ENCODE results near the gene SETD2. TPM values are rescaled to one million over a fixed set of nuclear protein-coding genes. Genes with fewer than 3 reads are reported as not detected.
A peak's percentile ranks its signal among the peaks of the same experiment; 100 is the strongest.
"Not testable (repeated sequence)": the region's sequence is repeated elsewhere in the genome, so short reads cannot be mapped to it uniquely, and the experiment has no call there.

Gene SETD2
- total RNA-seq, 1 experiment from 2014 or later, result 23.1 TPM

DNA sequence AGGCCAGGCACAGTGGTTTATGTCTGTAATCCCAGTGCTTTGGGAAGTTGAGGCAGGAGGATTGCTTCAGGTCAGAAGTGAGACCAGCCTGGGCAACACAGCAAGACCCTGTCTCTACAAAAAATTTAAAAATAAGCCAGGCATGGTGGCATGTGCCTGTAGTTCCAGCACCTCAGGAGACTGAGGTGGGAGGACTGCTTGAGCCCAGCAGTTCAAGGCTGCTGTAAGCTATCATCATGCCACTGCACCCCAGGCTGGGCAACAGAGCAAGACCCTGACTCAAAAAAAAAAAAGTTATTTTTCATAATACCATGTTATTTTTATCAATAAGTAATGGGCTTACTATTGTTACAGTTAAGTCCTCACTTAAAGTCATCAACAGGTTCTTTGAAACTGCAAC, 59.7 kb downstream of the SETD2 start:
- no peak for DNase-seq (ENCODE audit: low read depth)

DNA sequence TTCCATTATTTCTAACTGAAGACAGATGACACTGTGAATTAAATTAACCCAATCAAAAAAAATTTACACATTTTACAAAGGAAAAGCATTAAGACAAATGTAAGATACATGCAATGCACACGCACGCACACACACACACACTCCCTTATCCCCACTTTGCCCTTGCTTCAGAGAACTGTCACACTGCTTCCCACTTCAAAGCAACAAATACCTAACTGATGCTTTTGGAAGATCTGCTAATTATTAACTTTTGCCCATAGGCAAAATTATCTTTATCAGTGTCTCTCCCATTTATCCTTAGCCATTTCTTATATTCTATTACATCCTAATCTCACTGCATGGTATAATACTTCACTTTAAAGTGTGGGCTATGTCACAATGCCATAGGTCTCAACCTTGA, 60.3 kb downstream of the SETD2 start:
- DNase-seq (ENCODE audit: low read depth), result no peak

DNA sequence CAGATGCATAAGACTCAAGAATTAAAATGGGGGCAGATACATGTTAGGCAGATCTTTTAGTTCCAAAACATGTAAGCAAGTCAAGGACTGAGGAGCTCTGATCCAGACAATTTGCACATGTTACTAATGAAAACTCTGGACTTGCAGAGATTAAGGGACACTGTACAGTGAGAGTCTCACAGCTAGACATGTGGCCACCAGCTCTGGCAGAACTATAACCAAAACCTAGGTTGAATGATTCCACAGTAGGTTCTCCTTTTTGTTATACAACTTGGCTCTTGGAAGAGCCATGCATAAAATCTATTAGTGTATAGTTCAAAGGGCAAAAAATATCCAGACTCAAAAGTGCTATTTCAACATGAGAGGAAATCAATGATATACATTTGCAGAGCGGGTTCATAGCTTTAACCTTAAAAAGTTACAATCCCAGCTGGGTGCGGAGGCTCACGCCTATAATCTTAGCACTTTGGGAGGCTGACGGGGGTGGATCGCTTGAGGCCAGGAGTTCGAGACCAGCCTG, 61.8 kb downstream of the SETD2 start:
- DNase-seq (ENCODE audit: low read depth), result no peak

DNA sequence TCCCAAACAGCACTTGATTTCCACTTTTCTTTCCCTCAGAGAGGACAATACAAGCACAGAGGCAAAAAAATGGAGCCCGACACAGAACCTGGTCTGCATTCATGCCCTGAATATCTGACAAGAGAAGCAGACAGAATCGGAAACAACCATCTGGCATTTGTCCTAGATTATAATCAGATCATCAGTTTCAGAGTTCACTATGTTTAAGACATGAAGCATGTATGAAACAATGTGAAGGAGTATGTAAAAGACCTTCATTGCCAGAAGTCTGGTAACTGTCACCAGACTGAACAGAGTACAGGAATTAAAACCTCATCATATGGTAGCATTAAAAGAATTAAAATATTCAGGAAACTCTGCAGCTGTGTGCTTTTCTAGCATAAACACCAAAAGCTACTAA, 65.0 kb downstream of the SETD2 start:
- DNase-seq (ENCODE audit: low read depth), result no peak

DNA sequence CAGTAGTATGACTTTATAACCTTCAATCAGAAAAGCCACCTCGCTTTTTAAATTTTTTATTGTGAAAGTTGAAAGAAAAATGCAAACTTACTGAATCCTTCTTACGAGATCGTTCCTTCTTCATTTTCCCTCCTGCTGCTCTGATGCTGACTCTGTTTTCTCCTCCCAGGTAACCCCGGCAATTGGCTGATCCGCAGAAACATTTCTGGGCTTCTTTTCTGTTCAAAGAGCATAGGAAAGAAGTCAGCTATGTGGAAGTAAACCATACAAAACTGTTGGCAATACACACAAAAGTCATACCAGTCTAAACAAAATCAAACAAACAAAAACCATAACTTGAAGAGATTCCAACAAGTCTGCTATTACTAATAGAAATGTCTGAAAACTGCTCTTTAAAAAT, 66.0 kb downstream of the SETD2 start:
- DNase-seq (ENCODE audit: low read depth), result no peak

DNA sequence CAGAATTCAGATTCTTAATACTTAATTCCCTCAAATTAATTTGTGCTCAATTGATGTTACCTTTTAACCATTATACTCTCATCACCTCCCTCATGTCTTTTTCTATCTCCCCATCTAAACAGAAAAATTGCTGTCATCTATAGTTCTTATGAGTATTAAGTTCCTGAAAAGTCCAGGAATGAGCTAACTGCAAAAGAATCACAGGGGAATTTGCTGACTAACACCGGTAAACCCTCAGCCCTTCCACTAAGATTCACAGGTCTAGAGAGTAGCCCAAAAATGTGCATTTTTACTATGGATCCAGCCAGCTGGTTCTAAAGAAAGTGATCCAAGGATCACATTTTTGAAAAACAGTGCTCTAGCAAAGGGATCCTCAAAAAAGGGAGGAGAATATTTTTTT, 67.0 kb downstream of the SETD2 start:
- peak; percentile 57 for DNase-seq (ENCODE audit: low read depth)

DNA sequence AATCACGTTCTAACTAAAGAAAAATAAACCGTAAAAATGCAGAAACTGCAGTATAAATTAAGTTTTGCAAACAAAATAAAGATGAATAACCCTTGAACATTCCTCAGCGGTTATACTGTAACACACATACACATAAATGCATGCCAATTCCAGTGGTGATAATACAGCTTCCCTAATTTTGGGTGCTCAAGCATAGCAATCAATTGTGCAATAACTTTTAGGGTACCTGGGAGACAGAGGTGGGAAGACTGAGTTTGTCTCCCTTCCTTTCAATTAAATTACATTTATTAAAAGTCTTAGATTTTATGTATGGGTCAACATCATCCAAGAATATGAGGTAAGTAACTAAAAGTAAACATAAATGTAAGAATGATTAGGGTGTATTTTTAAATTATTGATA, 71.8 kb downstream of the SETD2 start:
- no peak for DNase-seq (ENCODE audit: low read depth)

DNA sequence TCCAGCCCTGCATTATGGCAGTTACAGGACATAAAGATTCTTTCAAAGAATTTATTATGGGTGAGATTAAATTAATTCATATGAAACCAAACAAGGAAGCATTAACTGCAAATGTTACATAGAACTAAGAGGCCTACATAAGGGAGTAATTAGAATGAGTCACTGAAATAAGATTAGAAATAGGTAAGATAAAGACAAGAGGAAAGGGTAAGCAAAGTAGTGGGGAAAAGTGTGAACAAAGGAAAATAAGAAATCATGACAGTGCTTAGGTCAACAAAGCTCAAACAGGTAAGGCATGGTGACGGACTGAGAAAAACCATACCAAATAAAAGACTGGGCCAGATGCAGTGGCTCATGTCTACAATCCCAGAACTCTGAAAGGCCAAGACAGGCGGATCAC, 74.3 kb downstream of the SETD2 start:
- DNase-seq (ENCODE audit: low read depth), result no peak

DNA sequence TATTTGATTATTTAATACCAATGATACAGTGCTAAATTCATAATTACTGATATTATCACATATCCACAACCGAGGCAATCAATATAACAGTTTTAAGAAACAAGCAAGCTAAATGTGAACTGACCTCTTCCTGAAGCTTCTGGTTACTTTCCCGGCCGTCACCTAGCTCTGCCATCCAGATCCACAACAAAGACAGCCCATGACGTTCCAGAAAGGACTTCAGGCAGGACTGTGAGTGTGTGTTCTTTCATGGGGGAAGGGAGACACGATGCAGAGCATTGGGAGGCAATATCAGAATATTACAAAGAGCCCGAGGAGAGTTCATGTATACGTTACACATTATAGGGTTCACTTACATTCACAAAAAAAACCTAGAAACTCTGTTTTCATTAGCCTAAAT, 77.8 kb downstream of the SETD2 start:
- no peak for DNase-seq (ENCODE audit: low read depth)

DNA sequence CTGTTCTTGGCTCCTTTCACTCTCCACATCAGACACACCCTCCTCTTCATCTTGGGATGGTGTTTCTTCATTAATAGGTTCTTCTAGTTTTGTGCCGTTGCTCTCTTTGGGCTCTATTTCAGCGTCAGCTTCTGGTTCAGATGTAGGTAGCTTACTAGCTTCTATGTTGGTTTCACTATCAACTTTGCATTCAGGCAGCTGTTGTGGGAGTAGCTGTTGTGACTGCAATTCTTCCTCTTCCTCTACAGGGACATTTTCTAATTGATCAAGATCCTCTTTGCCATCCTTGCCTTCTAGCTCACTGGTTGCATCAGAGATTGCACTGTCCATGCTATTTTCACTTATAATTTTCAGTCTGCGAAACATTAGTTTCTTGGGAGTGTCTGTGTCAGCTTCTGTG, 80.1 kb downstream of the SETD2 start:
- no peak for DNase-seq (ENCODE audit: low read depth)

DNA sequence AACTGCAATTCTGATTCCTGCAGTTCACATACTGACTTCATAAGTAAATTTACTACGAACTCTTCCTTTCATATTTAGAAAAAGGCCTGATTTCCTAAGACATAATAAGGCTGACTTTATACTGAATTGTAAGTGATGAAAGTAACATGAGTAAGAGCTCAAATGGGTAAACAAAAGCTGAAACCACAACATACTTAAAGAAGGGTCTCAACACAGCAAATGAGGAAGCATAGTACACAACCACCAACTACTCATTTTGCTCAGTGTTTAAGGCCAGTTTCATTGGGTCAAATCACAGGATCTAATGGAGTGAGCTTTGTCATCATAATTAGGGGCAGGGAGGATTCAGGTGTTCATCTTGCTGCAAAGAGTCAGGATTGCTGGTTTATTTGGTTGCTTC, 81.4 kb downstream of the SETD2 start:
- DNase-seq (ENCODE audit: low read depth), result peak; percentile 59

DNA sequence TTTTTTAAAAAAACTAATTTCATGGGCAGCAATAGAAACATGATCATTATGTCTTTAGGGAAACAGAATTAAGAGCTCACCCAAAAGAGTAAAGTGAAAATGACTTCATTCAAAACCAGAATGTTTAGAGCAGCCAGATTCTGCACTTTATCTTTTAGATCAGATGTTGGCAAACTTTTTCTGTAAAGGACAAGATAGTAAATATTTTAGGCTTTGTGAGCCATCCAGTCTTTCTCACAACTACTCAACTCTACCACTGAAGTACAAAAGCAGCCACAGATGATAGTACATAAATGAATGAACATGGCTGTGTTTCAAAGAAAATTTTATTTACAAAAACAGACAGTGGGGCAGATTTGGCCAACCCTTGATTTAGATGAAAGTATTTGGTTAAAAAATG, 84.5 kb downstream of the SETD2 start:
- DNase-seq (ENCODE audit: low read depth), result no peak

DNA sequence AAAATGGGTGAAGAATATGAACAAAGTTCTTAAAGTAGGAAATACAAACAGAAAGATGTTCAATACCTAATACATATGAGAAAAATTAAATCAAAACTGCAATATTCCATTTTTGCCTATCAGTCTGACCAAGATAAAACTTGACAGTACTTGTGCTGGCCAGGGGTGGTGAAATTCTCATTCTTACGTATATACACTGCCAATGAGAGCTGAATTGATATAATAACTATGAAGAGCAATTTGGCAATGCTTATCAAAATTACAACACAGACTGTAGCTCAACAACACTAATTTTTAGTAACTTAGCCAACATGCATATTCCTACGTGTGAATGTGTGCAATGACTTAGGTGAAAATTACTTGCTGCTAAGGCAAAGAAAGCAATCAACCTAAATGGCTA, 90.2 kb downstream of the SETD2 start:
- DNase-seq (ENCODE audit: low read depth), result no peak

DNA sequence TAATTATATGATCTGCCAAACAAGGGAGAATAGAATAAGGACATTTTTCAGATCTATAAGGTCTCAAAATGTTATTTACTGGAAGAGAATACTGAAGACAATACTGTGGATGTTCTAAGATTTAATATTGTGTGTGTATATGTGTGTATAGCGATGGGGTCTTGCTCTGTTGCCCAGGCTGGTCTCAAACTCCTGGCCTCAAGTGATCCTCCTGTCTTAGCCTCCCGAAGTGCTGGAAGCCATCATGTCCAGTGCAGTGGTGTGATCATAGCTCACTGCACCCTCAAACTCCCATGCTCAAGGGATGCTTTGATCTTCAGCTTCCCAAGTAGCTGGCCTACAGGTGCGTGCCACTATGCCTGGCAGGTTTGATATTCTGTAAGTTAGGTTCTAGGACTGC, 93.1 kb downstream of the SETD2 start:
- no peak for DNase-seq (ENCODE audit: low read depth)

DNA sequence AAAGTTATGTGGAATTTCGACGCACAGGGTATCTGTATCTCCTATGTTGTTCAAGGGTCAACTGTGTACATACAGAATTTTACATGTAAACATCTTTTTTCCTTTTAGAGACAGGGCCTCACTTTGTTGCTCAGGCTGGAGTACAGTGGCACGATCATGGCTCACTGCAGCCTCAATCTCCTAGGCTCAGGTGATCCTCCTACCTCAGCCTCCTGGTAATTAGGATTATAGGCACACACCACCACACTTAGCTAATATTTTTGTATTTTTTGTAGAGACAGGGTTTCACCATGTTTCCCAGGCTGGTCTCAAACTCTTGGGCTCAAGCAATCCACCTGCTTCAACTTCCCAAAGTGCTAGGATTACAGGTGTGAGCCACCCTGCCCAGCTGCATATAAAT, 97.7 kb downstream of the SETD2 start:
- DNase-seq (ENCODE audit: low read depth), result not testable (repeated sequence)

DNA sequence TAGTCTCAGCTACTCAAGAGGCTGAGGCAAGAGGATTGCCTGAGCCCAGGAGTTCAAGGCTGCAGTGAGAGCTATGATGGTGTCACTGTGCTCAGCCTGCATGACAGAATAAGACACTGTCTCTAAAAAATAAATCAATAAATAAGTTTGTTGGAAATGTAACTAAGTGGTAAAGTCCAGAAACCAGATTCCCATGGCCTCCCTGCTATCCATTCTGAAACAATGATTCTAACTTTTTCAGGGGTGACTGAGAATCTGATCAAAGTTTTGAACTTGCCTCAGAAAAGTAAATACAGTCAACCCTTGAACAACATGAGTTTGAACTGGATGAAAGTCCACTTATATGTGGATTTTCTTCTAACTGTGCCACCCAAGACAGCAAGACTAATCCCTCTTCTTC, 98.2 kb downstream of the SETD2 start:
- no peak for DNase-seq (ENCODE audit: low read depth)

DNA sequence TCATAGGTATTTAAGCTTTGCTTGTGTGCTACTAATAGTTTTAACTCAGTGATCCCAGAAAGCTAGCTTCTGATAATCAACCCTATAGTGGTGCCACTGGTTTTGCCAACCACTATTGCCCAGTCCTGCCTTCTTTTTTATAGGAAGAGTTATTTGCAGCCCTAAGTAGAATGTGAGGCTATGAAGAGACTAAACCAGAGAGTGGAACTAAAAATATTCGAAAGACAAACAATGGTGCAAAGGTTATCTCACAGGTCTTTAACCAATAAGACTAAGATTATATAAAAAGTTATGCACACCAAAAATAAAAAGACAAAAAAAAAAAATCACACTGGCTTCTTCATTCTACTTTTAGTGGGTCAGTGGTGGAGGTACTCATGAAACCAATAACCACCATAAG, 98.9 kb downstream of the SETD2 start:
- DNase-seq (ENCODE audit: low read depth), result no peak

DNA sequence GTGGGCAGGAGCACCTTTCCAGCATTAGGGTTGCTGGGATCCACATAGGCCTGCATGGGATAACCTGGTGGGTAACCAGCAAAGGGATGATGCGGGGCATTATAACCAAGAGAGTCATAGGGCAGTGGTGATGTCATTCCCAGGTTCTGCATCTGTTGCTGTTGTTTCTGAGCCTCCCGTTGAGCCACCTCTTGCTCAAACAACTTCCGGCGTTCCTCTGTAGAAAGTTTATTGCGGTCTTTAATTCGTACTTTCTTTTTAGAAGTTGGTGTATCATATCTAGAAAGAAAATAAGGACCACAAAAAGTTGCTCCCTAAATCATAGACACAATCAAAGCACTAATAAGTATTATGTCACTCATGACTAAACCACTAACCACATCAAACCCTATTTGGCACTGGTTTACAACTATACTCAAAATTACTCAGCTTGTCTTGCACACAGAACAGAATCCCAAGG, 106.7 kb downstream of the SETD2 start:
- peak; percentile 41 for DNase-seq (ENCODE audit: low read depth)

DNA sequence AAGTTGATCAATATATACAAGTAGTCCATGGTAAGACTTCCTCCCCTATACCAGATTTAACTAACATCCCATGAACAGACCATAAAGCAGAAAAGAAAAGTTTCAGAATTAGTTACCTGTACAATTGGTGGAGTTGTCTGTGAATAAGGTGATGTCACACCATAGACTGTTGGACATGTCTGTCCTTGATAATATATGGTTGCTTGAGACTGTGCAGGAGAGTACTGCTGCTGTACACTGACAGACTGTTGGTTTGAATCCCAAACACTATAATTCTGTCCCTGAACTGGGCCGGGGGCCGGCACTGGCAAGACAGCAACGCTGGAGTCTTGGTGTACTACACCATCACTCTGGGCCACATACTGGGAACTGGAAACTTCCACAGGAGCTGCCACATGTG, 107.2 kb downstream of the SETD2 start:
- no peak for DNase-seq (ENCODE audit: low read depth)

DNA sequence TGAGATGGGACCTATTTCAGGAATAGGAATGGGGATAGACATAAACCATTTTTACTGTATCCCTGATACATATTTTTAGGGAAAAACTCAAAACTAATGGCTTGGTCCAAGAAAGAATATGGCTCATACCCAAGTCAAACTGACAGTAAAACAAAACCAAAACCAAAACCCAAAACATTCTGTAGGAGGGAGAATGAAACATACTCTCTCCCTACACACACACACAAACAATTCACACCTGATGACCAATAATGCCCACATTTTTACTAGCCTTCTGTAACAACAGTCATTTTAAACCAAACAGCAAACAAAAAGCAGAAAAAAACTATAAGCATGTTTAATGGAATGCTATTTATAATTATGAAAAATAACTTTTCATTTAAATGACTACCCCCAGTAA, 109.5 kb downstream of the SETD2 start:
- no peak for DNase-seq (ENCODE audit: low read depth)

DNA sequence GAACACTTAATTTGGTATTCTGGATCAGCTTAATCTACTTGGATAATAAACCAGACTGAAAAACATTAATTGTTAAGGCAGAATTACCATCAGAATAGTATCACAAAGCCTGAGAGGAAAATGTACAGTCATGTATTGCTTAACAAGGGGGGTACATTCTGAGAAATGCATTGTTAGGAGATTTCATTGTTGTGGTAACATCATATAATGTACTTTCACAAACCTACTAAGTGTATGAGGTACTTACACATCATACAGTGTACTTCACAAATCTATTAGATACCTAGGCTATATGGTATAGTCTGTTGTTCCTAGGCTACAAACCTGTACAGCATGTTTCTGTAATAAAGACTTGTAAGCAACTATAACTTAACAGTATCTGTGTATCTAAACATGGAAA, 116.2 kb downstream of the SETD2 start:
- no peak for DNase-seq (ENCODE audit: low read depth)

DNA sequence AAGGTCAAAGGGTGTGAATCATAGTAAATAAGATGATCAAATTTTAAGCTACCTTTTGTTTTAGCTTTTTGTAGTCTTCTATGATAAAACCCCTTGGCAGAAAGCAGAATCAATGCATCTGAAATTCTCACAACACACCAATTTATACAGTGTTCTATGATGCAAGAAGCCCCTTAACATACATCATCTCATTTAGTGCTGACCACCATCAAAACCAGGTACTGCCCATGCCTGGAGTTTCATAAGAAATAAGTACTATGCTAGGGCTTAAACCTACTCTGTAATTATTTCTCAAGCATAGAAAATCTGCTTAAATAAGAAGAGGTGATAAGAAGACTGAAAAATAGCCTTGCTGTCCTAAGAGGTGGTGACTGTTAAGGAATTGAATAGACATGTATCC, 116.8 kb downstream of the SETD2 start:
- DNase-seq (ENCODE audit: low read depth), result no peak

DNA sequence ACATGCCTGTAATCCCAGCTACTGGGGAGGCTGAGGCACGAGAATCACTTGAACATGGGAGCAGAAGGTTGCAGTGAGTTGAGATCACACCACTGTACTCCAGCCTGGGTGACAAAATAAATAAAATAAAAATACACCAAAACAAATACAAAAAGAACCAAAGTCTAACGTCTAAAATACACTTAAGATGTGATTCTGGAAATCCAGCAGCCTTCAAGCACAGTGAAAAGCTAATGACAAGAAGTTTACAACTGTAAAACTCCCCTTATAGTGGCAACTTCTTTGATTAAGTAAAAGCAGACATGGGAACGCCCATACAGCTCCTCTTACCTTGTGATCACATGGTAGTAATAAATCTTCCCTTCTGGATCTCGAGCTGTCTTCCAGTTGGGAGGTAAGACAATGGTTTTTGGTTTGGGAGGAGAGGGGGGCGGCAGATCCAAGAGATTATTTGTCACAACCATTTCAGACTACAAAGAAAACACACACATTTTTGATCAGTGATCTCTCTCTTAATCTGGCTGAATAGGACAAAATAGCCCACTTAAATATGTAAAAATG, 121.6 kb downstream of the SETD2 start:
- DNase-seq (ENCODE audit: low read depth), result no peak

DNA sequence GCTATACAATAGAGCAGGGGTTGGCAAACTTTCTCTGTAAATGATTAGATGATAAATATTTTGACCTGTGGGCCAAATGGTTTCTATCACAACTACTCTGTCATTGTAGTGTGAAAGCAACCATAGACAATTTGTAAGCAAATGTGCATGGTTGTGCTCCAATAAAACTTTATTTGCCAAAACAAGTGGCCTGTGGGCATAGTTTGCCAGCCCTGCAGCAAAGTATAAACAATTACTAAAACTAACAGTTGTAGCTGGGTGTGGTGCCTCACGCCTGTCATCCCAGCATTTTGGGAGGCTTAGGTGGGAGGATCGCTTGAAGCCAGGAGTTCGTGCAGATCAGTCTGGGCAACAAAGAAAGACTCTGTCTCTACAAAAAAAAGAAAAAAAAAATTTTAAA, 122.8 kb downstream of the SETD2 start:
- no peak for DNase-seq (ENCODE audit: low read depth)
